ENCODE data around the gene ASB18.

ASB18 gene

GRCh38 chr2:236164201-236164924 is 99.8 kb downstream of the ASB18 start:
- DNase-seq (ENCODE audit: low read depth in 2 of 2) = no peak

GRCh38 chr2:236163471-236164200 is 100.6 kb downstream of the ASB18 start:
- no peak for DNase-seq (ENCODE audit: low read depth in 2 of 2)

GRCh38 chr2:236162882-236163470 is 101.2 kb downstream of the ASB18 start:
- DNase-seq (ENCODE audit: low read depth in 2 of 2) = no peak

GRCh38 chr2:236162031-236162845 is 102.0 kb downstream of the ASB18 start:
- DNase-seq (ENCODE audit: low read depth in 2 of 2) = no peak

- no peak for DNase-seq (ENCODE audit: low read depth in 2 of 2)
Measured at GRCh38 chr2:236161531-236161930, 102.7 kb downstream of the ASB18 start.

- no peak for DNase-seq (ENCODE audit: low read depth in 2 of 2)
Measured at GRCh38 chr2:236161082-236161462, 103.1 kb downstream of the ASB18 start.

- DNase-seq (ENCODE audit: low read depth in 2 of 2) = no peak
Measured at GRCh38 chr2:236160366-236161081, 103.7 kb downstream of the ASB18 start.

- no peak for DNase-seq (ENCODE audit: low read depth in 2 of 2)
Measured at GRCh38 chr2:236159778-236160170, 104.4 kb downstream of the ASB18 start.

- DNase-seq (ENCODE audit: low read depth in 2 of 2) = no peak
Measured at GRCh38 chr2:236158969-236159777, 105.0 kb downstream of the ASB18 start.

GRCh38 chr2:236157815-236158498 is 106.2 kb downstream of the ASB18 start:
- no peak for DNase-seq (ENCODE audit: low read depth in 2 of 2)

- no peak for DNase-seq (ENCODE audit: low read depth in 2 of 2)
Measured at GRCh38 chr2:236157366-236157765, 106.8 kb downstream of the ASB18 start.

GRCh38 chr2:236156860-236157194 is 107.4 kb downstream of the ASB18 start:
- no peak for DNase-seq (ENCODE audit: low read depth in 2 of 2)

GRCh38 chr2:236156095-236156859 is 107.9 kb downstream of the ASB18 start:
- DNase-seq (ENCODE audit: low read depth in 2 of 2) = no peak

GRCh38 chr2:236155406-236155805 is 108.8 kb downstream of the ASB18 start:
- DNase-seq (ENCODE audit: low read depth in 2 of 2) = no peak

- DNase-seq (ENCODE audit: low read depth in 2 of 2) = no peak
Measured at GRCh38 chr2:236146436-236146835, 117.8 kb downstream of the ASB18 start.

- no peak for DNase-seq (ENCODE audit: low read depth in 2 of 2)
Measured at GRCh38 chr2:236143811-236144210, 120.4 kb downstream of the ASB18 start.
